ENCODE results near the gene AFDN.
"Not testable (repeated sequence)": the region's sequence is repeated elsewhere in the genome, so short reads cannot be mapped to it uniquely, and the experiment has no call there.

The AFDN gene

DNA sequence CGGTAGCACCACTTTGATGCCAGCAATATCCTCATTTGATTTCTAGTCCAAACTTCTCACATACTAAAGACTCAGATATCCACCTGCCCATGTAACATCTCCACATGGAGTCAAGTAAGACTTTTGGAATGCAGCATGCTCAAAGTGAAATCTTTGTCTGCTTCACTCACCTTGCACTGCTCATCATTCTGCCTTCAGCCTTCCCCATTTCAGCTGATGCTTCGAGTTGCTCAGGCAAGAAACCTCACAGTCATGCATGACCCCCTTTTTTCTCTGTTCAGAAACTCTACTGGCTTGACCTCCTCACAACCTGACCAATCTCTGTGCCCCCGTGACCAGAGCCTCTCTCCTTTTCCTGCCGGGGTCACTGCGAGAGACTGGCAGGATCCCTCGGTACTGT lies 129.8 kb downstream of the AFDN start:
- DNase-seq = no peak

DNA sequence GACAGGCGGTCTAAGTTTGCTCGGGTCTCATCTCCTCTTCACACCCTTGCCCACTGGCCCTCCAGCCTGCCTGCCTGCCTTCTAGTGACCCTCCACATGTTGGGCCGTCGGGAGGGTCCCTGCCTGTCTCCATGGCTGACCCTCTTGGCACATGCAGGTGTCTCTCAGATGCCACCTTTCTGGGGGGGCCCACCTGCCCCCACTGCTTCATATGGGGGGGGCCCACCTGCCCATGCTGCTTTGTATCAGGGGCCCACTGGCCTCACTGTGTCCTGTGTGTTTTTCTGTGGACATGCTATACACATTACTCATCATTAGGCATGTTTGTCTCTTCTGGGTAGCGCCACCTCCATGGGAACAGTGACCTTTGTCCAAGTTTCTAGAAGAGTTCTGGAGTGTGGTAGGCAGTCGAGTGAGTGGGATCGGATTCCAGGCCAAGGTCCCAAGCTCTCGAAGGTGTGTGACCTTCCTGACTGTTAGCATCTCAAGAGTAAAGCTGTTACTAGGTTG lies 130.3 kb downstream of the AFDN start:
- no peak for DNase-seq

DNA sequence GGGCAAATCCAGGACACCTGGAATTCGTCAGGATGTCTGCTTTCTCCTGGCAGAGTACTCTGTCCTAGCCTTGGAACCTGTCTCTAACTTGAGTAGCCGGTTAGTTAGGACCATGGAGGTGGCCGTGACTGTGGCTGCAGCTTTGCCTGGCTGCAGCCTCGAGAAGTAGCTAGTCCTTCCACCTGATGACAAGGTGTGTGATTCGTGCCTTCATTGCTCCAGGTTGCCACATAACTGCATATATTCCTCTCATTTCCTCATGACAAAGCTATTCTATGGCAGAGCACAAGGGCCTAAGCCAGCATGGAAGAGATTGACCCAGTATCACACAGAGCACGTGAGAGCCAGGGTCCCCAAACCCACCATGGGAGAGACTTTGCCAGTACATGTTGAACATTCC lies 130.9 kb downstream of the AFDN start:
- DNase-seq = no peak

DNA sequence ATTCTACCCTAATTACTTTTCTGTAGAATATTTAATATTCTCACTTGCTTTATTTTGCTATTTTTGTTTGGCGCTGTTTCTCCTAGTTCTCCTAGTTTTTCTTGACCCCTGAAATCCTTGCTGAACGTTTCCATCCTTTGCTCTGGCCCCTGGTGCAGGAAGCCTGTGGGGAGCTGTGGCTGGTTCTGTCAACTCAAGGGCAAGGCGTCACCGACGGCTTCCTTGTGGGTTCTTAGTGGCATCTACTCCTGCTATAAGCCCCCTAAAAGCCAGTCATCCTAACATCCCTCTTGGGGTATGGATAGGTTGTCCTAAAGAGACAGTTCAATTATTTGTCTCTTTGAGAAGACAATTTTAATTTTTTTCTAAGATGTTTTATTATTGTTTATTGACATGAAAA lies 133.9 kb downstream of the AFDN start:
- no peak for DNase-seq

DNA sequence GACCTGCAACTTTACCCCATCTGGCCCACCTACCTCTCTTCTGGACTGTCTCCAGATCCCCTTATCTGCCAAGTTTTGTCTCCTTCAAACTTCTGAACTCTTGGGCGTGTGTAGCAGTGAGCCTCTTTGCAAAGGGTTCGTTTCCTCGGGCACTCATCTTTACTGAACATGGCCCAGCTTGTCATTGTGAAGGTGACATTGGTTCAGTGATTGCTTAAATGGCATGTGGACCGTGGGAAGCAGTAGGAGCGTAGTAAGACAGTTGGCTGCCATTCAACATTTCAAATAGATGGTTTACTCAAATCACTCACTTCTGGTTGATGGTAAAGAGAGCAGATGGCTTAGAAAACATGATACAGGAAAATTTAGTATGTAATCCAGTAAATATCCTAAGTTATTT lies 136.0 kb downstream of the AFDN start:
- DNase-seq = no peak

DNA sequence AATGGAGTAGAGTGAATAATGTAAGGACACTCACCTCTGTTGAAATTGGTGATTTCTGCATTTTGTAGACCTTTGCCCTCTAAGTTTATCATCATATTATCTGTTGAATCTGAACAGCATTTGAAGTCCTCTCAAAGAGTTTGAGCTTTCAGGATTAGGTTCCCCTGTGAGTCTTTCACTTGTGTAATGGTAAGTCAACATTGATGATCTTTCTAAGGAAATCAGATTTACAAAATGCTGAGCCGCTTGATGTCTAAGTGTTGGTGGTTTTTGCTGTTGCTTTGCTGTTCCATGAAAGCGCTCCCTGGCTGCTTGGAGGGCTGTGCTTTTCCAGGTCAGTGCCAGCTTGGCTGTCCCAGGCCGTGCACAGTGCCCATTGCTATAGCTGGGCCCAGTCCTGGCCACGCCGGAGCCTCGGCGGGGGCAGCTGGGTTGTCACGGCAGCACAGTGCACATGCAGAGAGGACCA lies 136.9 kb downstream of the AFDN start:
- no peak for DNase-seq

DNA sequence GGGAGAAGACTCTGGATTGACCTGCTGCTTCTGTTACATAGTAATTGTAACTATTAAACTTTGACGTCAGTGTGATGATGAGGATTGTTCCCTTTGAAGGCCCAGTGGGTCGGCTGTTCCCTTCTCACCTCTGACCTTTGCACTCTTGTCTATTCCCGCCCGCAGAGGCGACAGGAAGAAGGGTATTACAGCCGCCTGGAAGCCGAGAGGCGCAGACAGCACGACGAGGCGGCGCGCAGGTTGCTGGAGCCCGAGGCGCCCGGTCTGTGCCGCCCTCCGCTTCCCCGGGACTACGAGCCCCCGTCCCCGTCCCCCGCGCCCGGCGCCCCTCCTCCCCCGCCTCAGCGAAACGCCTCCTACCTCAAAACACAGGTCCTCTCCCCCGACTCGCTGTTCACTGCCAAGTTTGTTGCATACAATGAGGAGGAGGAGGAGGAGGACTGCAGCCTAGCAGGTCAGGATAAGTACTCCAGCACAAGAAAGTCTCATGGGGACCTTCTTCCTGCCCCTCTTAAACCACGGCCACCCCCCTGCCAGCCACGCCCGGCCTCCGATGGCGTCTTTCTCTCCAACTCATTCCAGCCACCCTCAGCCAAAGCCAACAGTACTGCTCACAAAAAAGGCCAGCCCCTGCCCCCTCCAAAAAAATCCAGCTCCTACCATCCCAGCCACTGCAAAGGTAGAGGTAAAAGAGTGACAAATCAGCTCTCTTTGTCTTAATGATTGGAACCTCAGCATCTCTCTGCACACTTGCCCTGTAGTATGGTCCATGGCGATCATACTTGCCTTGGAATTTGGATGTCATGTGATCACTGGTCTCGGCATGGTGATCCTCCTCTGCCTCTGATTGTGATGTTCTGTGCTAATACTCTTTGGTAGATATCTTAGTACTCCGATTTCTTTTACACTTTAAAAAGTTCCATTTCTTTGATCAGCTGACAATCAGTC lies 139.2 kb downstream of the AFDN start:
- no peak for DNase-seq

DNA sequence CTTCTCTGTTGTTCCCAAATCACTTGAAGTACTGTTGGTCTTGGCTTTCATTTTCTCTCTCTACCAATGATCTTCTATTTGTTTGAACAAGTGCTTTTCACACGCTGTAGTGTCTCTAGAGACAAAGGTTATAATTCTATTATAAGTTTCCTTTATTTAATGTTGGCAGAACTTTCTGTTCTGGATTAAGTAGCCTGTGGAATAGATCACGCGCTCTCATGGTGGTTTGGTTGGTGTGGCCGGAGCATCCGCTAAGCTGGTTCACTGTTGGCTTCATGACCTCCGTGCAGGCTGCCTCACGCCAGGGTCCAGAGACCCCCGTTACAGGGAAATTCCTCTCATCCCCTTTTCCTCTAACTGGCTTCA lies 139.8 kb downstream of the AFDN start:
- no peak for DNase-seq

DNA sequence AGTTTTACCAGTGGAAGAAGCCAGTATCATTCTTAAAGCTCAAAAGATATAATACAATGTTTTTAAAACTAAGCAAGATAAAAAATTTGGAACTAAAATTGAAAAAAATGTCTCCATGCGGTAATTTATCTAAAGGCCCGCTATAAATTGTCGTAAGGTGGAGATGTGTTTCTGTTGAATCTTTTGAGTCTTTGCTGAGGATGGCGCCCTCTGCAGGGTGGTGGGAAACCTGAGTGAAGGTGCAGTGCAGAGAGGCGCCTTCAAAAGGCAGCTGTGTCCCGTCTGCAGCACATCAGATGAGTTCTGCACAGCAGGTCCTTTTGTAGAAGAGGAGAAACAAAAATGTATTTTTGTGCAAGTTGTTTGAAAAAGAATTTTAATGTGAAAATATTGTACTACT lies 141.4 kb downstream of the AFDN start:
- DNase-seq = no peak

DNA sequence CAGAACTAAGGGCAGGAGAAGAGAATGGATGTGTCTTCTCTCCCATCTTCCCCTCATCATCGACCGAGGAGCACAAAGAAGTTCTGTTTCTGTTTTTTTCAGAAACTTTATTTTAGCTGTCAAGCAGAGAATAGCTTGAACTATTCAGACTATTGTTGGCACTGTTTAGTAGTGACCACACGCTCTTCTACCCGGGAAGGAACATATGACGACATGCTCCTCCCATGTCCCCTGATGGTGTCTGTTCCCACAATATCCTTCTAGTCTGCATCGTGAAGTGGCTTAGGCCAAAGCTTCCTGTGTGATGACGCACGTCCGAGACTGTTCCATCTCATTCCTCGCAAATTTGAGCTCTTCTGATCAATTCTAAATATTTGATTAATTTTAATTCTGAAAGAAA lies 143.5 kb downstream of the AFDN start:
- DNase-seq = no peak

DNA sequence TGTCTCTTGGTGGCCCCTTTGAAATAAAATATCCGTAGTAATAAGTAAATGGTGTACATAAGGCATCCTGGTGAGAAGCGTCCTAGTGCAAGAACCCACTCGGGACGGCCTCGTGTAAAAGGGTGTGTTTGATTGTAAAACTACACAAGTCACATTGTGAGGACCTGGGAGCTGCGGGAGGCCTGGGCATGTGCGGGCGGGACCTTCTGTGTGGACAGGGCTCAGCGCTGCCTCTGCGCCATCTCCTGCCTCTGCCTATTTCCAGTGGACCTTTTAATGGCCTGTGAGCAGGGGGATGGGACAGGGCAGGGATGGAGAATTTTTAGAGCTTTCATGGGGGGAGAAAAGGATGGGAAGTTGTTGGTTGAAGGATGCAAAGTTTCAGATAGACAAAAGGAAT lies 145.5 kb downstream of the AFDN start:
- DNase-seq = no peak

DNA sequence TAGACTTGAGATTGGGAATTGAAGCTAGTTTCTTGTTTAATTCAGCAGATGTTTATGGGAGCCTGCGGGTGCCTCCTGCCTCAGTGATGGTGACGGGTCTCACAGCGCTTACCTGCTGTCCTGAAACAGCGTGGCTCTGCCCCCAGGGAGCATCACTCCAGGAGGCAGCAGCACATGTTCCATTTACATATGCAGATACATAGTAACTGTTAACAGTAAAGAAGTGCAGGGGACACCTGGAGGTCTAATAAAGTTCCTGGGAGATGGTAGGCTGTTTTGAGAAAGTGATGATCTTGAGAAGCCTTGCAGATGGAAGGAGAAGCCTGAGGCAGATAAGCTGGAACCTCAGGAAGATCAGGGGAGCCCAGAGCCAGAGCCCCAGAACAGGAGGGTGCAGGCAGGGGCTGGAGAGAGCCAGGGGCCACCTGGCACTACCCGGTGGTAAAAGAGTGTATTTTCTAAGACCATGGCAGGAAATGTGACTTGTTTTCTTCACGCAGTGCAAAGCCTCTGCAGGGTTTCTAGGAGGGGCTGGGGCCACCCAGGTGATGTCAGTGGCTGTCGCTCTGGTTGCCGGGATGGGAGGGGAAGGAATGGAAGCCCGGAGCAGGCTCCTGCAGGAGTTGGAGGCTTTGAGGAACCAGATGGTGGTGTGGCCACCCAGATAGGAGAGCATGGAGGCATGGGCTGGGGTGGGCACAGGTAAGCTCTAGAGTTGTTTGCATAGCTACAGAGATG lies 146.6 kb downstream of the AFDN start:
- DNase-seq = no peak

DNA sequence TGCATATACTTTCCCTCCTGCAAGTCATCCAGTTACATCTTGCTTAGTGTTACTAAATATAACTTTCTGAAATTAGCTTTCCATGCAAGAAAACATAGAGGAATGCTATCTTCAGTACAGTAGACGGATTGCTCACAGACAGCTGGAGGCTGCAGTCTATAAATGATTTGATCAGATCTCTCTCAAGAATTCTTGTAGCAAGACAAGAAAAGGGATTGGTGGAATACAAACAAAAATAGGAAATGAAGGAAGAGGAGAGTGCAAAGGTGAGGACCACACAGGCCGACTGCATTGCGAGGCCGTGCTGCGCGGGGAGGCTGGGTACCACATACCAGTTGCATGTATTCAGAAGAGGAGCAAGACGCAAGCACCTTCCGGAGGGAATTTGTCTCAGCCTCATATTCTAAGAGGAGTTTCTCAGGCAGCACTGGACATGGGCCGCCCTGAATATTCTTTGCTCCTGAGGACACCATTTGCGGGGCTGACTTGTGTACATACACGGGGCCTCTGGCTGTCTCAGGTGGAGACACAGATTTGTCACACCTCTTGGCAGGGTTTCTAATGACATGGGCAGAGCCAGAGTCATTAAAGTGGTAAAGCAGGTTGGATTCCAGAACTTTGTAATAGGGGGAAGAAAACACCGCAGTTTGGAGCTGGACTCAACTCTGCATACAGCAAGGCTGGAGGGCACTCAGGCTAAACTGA lies 148.1 kb downstream of the AFDN start:
- no peak for DNase-seq

DNA sequence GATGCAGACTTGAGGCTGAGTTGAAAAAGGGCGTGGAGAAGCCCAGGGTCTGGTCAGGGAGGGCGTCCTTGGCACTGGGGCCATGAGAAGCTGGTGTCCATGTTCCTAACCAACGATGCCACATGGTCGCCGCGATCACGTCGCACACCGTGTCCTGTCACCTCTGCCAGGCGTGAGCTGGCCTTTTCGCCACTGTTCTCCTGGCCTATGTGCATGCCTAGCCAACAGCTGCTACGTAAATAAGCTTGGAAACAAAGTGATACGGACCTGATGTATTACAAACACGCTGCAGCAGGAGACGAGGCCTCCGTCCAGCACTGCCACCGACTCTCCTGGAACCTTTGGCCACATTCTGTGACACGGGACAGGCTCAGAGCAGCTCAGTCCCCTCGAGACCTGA lies 148.7 kb downstream of the AFDN start:
- no peak for DNase-seq

DNA sequence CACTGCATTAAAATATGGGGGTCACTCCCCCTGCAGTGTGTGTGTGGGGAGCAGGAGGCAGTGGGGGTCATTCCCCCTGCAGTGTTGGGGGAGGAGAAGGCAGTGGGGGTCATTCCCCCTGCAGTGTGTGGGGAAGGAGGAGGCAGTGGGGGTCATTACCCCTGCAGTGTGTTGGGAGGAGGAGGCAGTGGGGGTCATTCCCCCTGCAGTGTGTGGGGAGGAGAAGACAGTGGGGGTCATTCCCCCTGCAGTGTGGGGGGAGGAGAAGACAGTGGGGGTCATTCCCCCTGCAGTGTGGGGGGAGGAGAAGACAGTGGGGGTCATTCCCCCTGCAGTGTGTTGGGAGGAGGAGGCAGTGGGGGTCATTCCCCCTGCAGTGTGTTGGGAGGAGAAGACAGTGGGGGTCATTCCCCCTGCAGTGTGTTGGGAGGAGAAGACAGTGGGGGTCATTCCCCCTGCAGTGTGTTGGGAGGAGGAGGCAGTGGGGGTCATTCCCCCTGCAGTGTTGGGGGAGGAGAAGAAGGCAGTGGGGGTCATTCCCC lies 149.5 kb downstream of the AFDN start:
- not testable (repeated sequence) for DNase-seq

DNA sequence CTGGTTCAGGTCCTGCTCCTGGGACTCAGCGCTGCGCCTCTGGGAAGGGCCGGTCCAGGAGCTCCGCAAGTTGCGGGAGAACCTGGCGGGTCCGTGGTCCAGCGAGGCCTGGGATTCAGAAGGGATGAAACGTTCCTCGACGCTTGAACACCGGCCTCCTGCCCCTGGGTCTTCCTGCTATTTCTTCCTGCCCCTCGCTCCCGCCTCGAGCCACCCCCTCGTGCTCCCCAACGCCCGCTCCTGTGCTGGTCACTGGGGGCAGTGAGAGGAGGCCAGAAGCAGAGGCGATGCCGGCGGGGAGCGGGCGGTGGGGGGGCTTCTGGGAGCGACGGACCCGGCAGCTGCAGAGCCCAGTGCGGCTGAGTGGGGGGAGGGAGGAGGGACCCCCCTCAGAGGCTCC lies 150.0 kb downstream of the AFDN start:
- no peak for DNase-seq

DNA sequence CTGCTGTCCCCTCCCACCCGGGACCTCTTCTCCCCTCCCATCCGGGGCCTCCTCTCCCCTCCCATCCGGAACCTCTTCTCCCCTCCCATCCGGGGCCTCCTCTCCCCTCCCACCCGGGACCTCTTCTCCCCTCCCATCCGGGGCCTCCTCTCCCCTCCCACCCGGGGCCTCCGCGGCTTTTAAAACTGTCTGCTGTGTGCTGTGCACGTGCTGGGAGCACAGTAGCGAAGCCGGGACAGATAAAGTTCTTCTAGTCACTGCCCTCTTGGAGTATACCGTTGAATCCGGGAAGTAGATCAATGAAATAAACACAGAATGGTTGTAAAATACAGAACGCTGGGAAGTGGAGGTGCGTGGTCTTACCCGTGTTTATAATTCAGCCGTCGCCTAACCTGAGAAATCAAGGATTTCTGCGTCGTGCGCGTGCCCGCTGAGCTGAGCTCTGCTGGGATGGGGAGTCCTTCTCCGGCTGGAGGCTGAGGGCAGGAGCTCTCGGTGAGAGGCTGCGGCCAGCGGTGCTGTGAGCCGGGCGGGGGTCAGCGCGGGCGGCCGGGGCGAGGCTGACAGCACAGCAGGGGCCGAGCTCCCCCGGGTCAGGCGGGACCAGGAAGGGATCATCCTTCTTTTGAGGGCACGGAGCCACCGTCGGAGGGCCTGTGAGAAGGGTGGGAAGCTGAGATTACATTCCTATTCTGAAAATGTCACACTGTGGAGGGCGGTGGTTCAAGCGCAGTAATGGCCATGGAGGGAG lies 151.2 kb downstream of the AFDN start:
- DNase-seq = no peak

DNA sequence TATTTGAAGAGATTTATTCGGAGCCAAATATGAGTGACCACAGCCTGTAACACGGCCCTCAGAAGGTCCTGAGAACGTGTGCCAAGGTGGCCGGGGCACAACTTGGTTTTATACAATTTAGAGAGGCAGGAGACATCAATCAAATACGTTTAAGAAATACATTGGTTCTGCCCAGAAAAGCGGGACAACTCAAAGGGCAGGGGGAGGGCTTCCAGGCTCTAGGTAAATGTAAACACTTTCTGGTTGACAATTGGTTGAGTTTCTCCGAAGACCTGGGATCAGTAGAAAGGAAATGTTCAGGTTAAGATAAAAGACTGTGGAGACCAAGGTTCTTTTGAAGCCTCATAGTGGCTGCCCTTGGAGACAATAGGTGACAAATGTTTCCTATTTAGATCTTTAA lies 151.9 kb downstream of the AFDN start:
- DNase-seq = no peak

DNA sequence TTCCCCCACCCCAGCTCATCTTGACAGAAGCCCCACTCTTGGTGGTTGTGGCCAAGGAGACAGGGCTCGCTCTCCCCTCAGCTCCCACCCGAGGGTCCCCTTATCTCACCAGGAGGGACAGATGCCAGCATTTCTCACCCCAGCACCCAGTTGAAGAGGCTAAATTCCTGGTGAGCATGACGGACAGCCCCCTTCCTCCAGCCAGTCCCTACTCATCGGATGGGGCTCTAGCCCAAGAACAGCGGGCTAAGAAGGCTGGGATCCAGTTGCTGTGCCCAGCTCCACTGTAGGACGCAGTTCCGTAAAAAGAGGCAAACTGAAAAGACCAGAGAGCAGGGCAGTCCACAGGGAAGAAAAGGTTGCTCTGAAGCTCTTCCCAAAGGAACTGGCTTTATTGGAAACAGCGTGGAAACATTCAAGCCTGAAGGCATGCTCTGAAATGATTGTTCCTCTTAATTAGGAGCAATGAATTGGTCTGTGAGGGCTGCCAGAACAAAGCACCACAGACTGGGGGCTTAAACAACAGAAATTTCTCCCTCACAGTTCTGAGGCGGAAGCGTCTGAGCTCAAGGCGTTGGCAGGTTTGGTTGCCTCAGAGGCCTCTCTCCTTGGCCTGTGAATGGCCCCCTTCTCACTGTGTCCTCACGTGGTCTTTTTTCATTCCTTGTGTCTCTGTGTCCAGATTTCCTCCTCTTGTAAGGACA lies 152.9 kb downstream of the AFDN start:
- no peak for DNase-seq

DNA sequence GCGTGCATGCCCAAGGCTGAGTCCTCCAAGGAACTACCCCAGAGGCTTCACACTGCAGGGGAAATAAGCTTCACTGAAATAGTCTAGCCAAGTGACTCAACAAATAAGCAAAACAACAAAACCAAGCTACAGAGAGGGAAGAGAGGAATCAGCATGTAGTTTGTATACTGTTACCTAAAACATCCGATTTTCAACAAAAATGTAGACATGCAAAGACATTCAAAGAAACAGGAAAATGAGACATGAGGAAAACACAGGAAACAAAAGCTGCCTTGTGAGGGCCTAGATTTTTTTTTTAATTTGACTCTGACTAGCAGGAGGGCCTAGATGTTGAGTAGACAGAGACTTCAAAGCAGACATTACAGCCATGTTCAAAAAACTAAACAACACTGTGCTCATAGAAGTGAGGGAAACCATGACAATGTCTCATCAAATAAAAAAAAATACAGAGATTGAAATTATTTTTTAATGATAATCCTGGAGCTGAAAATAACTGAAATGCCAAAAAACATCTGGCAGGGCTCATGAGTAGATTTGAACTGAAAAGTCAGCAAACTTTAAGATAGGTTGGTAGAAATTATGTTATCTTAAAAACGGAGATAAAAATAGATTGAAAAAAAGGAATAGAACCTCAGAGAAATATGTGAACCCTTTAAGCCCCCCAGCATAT lies 154.3 kb downstream of the AFDN start:
- no peak for DNase-seq

DNA sequence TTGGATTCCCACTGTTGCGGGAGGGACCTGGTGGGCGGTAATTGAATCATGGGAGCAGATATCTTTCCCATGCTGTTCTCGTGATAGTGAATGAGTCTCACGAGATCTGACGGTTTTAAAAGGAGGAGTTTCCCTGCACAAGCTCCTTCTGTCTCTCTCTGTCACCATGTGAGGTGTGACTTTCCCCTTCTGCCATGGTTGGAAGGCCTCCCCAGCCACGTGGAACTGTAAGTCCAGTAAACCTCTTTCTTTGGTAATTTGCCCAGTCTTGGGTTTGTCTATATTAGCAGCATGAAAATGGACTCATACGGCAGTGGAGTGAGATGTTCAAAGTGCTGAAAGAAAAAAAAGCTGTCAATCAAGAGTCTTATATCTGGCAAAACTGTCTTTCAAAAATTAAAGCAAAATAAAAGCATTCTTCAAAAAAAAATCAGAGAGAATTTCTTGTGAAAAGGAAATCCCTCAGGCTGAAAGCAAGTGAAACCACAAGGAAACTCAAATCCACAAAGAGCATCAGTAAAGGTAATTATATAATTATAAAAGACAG lies 155.3 kb downstream of the AFDN start:
- DNase-seq = no peak

Data from T1000 (cell line).